Panc1 (cell line): Measurements from ENCODE around the gene TRAF2. TPM values are rescaled to one million over a fixed set of nuclear protein-coding genes. Genes with fewer than 3 reads are reported as not detected.
"Not testable (repeated sequence)": the region's sequence is repeated elsewhere in the genome, so short reads cannot be mapped to it uniquely, and the experiment has no call there.

Experiments used
- ATAC-seq: fragments of 200-7000 bp; cut with Tn5 transposase; 2 replicates; pipeline ENCODE4 v1.9.1; 2020; ENCODE audit warnings: mild to moderate bottlenecking, moderate library complexity
- BruUV-seq: library from RNA; stranded (reverse); fragments of 400-500 nt; replicated peaks from 2 replicates; lab custom pipeline; 2021; lab: Mats Ljungman, UMichigan
- CTCF ChIA-PET: fragments of 300-600 bp; sonication (Branson Sonifier 250); formaldehyde crosslinking; loops from one replicate; lab custom pipeline; 2022; ENCODE audit warnings: antibody characterized with exemption; lab: Charles Lee
- POLR2A ChIA-PET: fragments of 300-600 bp; sonication (Branson Sonifier 250); formaldehyde crosslinking; loops from one replicate; lab custom pipeline; 2022; ENCODE audit warnings: antibody characterized with exemption; lab: Charles Lee
- DNase-seq: peaks from one replicate; pipeline ENCODE4 v3.0.0-alpha.2; 2010; ENCODE audit warnings: low read depth, low spot score
- H3K27ac ChIP-seq: 2 replicates; pipeline ENCODE4 v1.5.1; 2011; ENCODE audit warnings: mild to moderate bottlenecking, low read length, inconsistent platforms
- H3K27me3 ChIP-seq: fragments of 200-500 bp; sonication (Bioruptor generic); 2 replicates; pipeline ENCODE4 v1.6.0; 2014; ENCODE audit warnings: low read length, inconsistent platforms; ENCODE audit not compliant: control insufficient read depth, insufficient read depth
- H3K36me3 ChIP-seq: fragments of 200-500 bp; sonication (Bioruptor generic); 2 replicates; pipeline ENCODE4 v1.5.1; 2014; ENCODE audit warnings: inconsistent platforms, mild to moderate bottlenecking, low read length, moderate library complexity; ENCODE audit not compliant: control insufficient read depth, insufficient read depth
- H3K4me1 ChIP-seq: 2 replicates; pipeline ENCODE4 v1.5.1; 2011; ENCODE audit warnings: inconsistent platforms, mild to moderate bottlenecking, low read length, moderate library complexity; ENCODE audit not compliant: control insufficient read depth, insufficient read depth
- H3K4me3 ChIP-seq, 2 experiments: 2 replicates each; pipeline ENCODE4 v1.5.1; 2011 to 2012; ENCODE audit warnings: low read depth in 2 of 2, low read length in 2 of 2, mild to moderate bottlenecking in 2 of 2, inconsistent platforms in 1 of 2, moderate library complexity in 1 of 2
- H3K9me3 ChIP-seq: fragments of 200-500 bp; sonication (Bioruptor generic); 2 replicates; pipeline ENCODE4 v1.5.1; 2014; ENCODE audit warnings: low read depth, mild to moderate bottlenecking, inconsistent platforms, low read length, moderate library complexity; ENCODE audit not compliant: control insufficient read depth, insufficient read depth
- CTCF ChIP-seq: fragments of 450-650 bp; IDR thresholded peaks from 2 replicates; pipeline ENCODE4 v1.5.1; 2017; ENCODE audit warnings: mild to moderate bottlenecking
- POLR2AphosphoS5 ChIP-seq: IDR thresholded peaks from 2 replicates; pipeline ENCODE4 v1.6.1; 2012; ENCODE audit warnings: mild to moderate bottlenecking, low read depth, low read length, moderate library complexity
- REST ChIP-seq, 2 experiments: IDR thresholded peaks; 2 replicates each; pipeline ENCODE4 v1.6.1; 2011 to 2012; ENCODE audit warnings: low read depth in 2 of 2, control low read depth in 1 of 2, low read length in 1 of 2, mild to moderate bottlenecking in 1 of 2, moderate library complexity in 1 of 2; ENCODE audit not compliant: insufficient read depth in 1 of 2
- SIN3A ChIP-seq: IDR thresholded peaks from 2 replicates; pipeline ENCODE4 v1.6.1; 2012; ENCODE audit warnings: low read depth, mild to moderate bottlenecking, low read length, moderate library complexity, borderline replicate concordance; ENCODE audit not compliant: insufficient read depth
- TCF7L2 ChIP-seq: IDR thresholded peaks from 2 replicates; pipeline ENCODE4 v1.6.1; 2011; ENCODE audit warnings: mild to moderate bottlenecking, low read depth, low read length, inconsistent platforms
- in situ Hi-C: cut with HindIII; loops from 2 replicates; pipeline ENCODE4 v1.10.0; 2016; ENCODE audit warnings: low sequenced_read_pairs, low pct_unique_long_range_greater_than_20kb
- intact Hi-C: fragments of 100-400 bp; cut with micrococcal nuclease; formaldehyde crosslinking; loops from one replicate; pipeline ENCODE4 v1.10.0; 2022; ENCODE audit not compliant: unreplicated experiment
- total RNA-seq: library from RNA; stranded (reverse); gene quantifications from one replicate; pipeline ENCODE4 v1.2.1, GENCODE V29; 2021; ENCODE audit not compliant: unreplicated experiment

The TRAF2 gene
- total RNA-seq, 1 experiment from 2014 or later = 48.7 TPM

- H3K4me1 ChIP-seq = peaks cover 26% of the 10 kb centered on the region
- POLR2A ChIA-PET = not testable (repeated sequence)
Observed at GRCh38 chr9:136837856-136838277, 48.4 kb upstream of the TRAF2 start.

GRCh38 chr9:136838314-136839228 lies 47.7 kb upstream of the TRAF2 start:
- no peak for DNase-seq
- ChIA-PET POLR2A (no interaction called here), CTCF (interaction anchor here (0.6 kb wide), 1 partner anchor 14 kb away, joined by 5 read pairs; no protein-coding TSS in a partner anchor)
- ATAC-seq = no peak
- in situ Hi-C loops (no loop called here), intact Hi-C loops (no loop called here)
- no TSS peak for BruUV-seq
- no peaks in the 10 kb centered on the region for H3K36me3 ChIP-seq
- H3K27ac ChIP-seq = no peak overlapping the region
- H3K4me3 ChIP-seq = no peak overlapping the region
- H3K4me1 ChIP-seq = peaks cover 26% of the 10 kb centered on the region
- no peaks in the 10 kb centered on the region for H3K9me3 ChIP-seq
- H3K27me3 ChIP-seq = no peaks in the 10 kb centered on the region
- TF ChIP-seq POLR2AphosphoS5 = no peak
- TF ChIP-seq CTCF = no peak
- no peak for TF ChIP-seq REST (IDR thresholded peaks at IDR 0.05; ENCODE audit: insufficient read depth in 1 of 2, low read depth in 2 of 2, low read length in 1 of 2)
- no peak for TF ChIP-seq TCF7L2
- no peak for TF ChIP-seq SIN3A

More at GRCh38 chr9:136837856-136838277, 48.4 kb upstream of the TRAF2 start:
- H3K9me3 ChIP-seq, H3K27ac ChIP-seq, intact Hi-C loops, H3K27me3 ChIP-seq, H3K36me3 ChIP-seq, ATAC-seq, H3K4me3 ChIP-seq, DNase-seq, CTCF ChIA-PET, in situ Hi-C loops, BruUV-seq: not testable (repeated sequence)
